GM12874 (cell line): ENCODE measurements around the gene GTSE1.

Experiments
- TF ChIP-seq, protein P1 (sequence below): IDR thresholded peaks from 2 replicates; pipeline ENCODE4 v1.5.1; 2011; ENCODE audit warnings: low read depth, mild to moderate bottlenecking, control low read depth, low read length, moderate library complexity; ENCODE audit not compliant: insufficient read depth

Gene GTSE1

DNA sequence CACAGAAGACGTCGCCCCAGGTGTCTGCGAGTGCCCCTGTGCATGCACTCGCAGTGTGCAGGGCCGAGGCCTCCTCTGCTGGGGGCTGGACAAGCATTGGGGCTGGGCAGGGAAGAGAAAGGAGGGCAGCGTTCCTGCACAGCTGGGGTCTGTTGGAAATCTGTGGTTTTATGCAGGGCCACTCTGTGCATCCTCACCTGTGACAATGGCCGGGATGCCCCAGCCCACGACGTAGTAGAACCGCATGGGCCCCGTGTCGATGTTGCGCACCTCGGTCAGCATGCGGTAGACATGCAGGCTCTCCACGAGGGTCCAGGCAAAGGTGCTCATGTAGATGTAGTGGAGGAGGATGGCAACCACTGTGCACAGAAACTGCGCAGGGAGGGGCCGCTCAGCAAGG, 76.0 kb downstream of the GTSE1 start:
- TF ChIP-seq, protein P1, sequence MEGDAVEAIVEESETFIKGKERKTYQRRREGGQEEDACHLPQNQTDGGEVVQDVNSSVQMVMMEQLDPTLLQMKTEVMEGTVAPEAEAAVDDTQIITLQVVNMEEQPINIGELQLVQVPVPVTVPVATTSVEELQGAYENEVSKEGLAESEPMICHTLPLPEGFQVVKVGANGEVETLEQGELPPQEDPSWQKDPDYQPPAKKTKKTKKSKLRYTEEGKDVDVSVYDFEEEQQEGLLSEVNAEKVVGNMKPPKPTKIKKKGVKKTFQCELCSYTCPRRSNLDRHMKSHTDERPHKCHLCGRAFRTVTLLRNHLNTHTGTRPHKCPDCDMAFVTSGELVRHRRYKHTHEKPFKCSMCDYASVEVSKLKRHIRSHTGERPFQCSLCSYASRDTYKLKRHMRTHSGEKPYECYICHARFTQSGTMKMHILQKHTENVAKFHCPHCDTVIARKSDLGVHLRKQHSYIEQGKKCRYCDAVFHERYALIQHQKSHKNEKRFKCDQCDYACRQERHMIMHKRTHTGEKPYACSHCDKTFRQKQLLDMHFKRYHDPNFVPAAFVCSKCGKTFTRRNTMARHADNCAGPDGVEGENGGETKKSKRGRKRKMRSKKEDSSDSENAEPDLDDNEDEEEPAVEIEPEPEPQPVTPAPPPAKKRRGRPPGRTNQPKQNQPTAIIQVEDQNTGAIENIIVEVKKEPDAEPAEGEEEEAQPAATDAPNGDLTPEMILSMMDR = no peak

DNA sequence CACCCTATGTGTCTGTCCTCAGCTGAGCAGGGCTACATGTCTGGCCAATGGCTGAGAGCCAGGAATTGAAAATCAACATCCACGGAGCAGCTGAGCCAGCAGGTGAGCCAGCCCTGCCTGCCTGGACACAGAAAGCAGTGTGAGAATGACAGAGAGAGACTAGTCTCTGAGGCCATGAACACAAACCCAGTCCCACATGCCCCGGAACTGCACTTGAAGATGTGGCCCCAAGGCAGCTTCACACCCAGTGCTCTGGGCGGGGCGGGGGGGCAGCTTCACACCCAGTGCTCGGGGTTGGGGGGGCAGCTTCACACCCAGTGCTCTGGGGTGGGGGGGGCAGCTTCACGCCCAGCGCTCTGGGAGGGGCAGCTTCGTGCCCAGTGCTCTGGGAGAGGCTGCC, 76.5 kb downstream of the GTSE1 start:
- TF ChIP-seq, protein P1 = no peak

DNA sequence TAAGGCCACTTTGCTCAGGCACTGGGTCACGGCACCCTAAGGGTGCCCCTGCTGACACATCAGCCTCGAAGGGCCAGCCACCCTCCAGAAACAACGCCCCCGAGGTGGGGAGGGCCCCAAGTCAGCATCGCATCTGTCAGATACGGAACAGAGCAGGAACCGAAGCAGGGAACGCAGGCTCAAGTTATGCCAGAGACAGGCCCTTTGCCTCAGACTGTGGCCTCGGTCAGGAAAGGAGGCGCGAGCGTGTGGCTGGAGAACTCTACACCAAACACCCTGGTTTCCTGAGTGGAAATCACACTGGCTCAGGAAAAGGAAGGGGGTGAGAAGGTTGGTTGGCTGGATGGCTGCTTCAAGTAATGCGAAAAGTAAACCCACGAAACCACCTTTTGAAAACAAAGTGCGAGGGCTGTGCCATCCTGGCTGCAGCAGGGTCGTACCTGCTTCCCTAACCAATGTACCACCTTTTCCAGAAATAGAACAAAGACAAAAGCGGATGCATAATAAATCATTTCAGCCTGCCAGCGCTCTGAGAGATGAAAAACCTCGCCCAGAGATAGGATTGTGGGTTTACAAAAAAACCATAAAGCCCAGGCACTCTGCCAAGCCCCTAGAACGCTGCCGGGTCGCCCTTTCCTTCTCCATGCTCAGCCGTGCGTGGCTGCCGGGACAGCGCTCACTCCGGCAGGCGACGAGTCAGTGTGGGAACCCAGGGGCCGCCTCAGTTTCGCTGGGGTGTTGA, 77.4 kb downstream of the GTSE1 start:
- TF ChIP-seq, protein P1 = no peak

DNA sequence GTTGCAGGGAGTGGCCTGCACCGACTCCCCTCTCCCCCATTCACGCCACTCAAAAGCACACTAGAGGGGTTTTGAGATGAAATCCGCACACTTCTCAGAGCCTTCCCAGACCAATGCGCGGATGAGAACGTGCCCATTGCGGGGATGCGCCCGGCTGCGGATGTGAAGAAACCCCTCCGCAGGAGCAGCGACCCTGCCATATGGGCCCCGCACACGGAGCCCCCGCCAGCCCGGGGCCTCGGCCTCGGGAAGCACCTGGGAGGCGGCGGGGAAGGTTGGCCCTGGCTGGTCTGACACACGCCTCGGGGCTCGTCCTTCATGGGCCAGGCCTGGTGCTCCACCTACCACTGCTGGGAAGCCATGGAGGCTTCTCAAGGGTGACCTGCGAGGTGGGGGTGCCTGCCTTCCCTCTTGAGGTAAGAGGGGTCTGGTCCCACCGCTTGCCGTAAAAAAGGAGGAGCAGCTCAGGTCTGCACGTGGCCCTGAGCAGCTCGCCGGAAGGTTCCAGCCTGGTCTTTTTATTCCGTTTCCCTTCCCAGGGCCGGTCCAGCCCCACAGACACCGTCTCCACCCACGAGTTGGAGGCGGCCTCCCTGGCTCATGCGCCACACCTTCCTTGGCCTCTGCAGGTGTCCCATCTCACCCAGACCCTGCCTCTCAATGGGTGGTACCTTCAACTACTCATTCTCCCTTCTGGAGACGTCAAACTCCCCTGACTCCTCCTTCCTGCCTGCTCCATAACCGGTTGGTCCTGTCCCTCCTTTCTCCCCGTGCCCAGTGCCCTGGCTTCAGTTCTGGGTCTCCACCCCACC, 78.2 kb downstream of the GTSE1 start:
- TF ChIP-seq, protein P1 = no peak

DNA sequence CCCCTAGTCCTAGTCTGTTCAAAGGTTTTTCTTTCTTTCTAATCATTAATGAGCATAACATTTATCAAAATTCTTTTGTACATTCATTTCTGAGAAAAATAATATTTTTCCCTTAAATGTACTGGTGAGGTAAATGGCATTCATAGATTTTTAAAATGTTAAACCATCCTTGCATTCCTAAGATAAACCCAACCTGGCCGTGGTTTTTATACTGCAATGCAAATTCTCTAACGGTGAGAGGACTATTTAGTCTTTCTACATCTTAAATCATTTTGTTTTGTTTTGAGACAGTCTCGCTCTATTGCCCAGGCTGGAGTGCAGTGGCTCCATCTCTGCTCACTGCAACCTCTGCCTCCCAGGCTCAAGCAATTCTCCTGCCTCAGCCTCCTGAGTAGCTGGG, 79.4 kb downstream of the GTSE1 start:
- TF ChIP-seq, protein P1 = no peak

DNA sequence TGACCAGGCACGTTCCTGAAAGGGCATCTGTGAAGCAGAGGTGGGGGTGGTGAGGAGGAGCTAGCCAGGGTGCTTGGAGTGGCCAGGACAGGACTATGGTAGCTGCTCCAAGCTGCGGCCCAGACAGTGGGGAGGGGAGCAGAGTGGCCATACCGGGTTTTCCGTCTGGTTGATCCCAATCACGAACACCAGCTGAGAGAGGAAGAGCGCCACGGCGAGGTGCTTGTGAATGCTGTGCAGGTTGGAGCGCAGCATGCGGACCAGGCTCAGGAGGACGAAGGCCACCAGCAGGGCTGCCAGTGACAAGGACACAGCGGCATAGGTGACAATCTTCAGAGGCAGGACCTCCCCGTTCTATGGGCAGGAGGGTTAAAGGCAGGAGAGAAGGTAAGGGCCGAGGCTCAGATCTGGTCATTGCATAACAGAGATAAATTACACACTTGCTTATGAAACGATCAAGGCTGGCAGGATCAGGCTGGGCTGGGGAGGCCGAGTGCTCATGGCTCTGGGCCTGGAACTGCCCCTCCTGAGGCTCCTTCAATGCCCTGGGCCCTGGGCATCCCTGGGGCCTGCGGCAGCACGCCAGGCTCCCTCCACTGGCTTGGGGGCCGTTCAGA, 80.3 kb downstream of the GTSE1 start:
- TF ChIP-seq, protein P1 = no peak
